ENCODE data around the gene MBD5.

MBD5 gene

GRCh38 chr2:148028781-148029180 lies 7.9 kb downstream of the MBD5 start:
- peaks cover 7% of the 10 kb centered on the region for H3K4me1 ChIP-seq (ENCODE audit: insufficient read depth, poor library complexity, severe bottlenecking)
- peaks cover 3% of the 10 kb centered on the region for H3K9me3 ChIP-seq (ENCODE audit: severe bottlenecking)
- H3K4me3 ChIP-seq (ENCODE audit: severe bottlenecking) = no peak overlapping the region
- ATAC-seq (ENCODE audit: low read depth) (no peak), DNase-seq (ENCODE audit: low spot score) (no peak)
- H3K27ac ChIP-seq (ENCODE audit: poor library complexity, severe bottlenecking) = no peak overlapping the region
- TF ChIP-seq, protein P1, sequence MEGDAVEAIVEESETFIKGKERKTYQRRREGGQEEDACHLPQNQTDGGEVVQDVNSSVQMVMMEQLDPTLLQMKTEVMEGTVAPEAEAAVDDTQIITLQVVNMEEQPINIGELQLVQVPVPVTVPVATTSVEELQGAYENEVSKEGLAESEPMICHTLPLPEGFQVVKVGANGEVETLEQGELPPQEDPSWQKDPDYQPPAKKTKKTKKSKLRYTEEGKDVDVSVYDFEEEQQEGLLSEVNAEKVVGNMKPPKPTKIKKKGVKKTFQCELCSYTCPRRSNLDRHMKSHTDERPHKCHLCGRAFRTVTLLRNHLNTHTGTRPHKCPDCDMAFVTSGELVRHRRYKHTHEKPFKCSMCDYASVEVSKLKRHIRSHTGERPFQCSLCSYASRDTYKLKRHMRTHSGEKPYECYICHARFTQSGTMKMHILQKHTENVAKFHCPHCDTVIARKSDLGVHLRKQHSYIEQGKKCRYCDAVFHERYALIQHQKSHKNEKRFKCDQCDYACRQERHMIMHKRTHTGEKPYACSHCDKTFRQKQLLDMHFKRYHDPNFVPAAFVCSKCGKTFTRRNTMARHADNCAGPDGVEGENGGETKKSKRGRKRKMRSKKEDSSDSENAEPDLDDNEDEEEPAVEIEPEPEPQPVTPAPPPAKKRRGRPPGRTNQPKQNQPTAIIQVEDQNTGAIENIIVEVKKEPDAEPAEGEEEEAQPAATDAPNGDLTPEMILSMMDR (IDR thresholded peaks at IDR 0.05; ENCODE audit: poor library complexity, severe bottlenecking) = no peak
- peaks cover 11% of the 10 kb centered on the region for H3K36me3 ChIP-seq (ENCODE audit: low read depth)
- no peaks in the 10 kb centered on the region for H3K27me3 ChIP-seq (ENCODE audit: insufficient read depth, poor library complexity, severe bottlenecking)

DNA sequence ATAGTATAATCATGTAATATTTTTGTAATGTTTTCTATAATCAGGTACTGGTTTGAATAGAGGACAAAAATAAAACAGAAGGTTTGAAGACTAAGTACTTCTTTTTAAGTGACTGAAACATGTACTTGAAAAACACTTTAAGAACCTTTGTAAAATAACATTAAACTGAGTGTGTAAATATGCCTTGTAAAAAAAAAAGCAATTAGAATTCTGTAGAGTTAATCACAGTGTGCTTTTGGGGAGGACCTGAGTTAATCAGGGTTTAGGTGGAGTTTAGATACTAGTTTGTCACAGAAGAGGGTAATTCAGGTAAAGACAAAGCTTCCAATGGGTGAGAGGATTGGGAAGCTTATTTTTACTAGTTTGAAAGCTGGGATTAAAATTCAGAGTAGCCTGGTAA lies 10.3 kb downstream of the MBD5 start:
- H3K4me3 ChIP-seq (ENCODE audit: severe bottlenecking) = no peak overlapping the region
- DNase-seq (ENCODE audit: low spot score) = no peak
- TF ChIP-seq, protein P1 (IDR thresholded peaks at IDR 0.05; ENCODE audit: poor library complexity, severe bottlenecking) = no peak
- peaks cover 3% of the 10 kb centered on the region for H3K9me3 ChIP-seq (ENCODE audit: severe bottlenecking)
- no peak overlapping the region for H3K27ac ChIP-seq (ENCODE audit: poor library complexity, severe bottlenecking)
- H3K36me3 ChIP-seq (ENCODE audit: low read depth) = no peaks in the 10 kb centered on the region; the same call in 1 of the 2 replicates
- H3K27me3 ChIP-seq (ENCODE audit: insufficient read depth, poor library complexity, severe bottlenecking) = no peaks in the 10 kb centered on the region
- ATAC-seq (ENCODE audit: low read depth) = no peak
- no peaks in the 10 kb centered on the region for H3K4me1 ChIP-seq (ENCODE audit: insufficient read depth, poor library complexity, severe bottlenecking)

GRCh38 chr2:148032215-148032614 lies 11.3 kb downstream of the MBD5 start:
- H3K27me3 ChIP-seq (ENCODE audit: insufficient read depth, poor library complexity, severe bottlenecking) = no peaks in the 10 kb centered on the region
- H3K36me3 ChIP-seq (ENCODE audit: low read depth) = no peaks in the 10 kb centered on the region; the same call in 1 of the 2 replicates
- TF ChIP-seq, protein P1 (IDR thresholded peaks at IDR 0.05; ENCODE audit: poor library complexity, severe bottlenecking) = no peak
- H3K9me3 ChIP-seq (ENCODE audit: severe bottlenecking) = peaks cover 3% of the 10 kb centered on the region
- no peak overlapping the region for H3K27ac ChIP-seq (ENCODE audit: poor library complexity, severe bottlenecking)
- DNase-seq (ENCODE audit: low spot score) (no peak), ATAC-seq (ENCODE audit: low read depth) (no peak)
- H3K4me1 ChIP-seq (ENCODE audit: insufficient read depth, poor library complexity, severe bottlenecking) = no peaks in the 10 kb centered on the region
- no peak overlapping the region for H3K4me3 ChIP-seq (ENCODE audit: severe bottlenecking)

DNA sequence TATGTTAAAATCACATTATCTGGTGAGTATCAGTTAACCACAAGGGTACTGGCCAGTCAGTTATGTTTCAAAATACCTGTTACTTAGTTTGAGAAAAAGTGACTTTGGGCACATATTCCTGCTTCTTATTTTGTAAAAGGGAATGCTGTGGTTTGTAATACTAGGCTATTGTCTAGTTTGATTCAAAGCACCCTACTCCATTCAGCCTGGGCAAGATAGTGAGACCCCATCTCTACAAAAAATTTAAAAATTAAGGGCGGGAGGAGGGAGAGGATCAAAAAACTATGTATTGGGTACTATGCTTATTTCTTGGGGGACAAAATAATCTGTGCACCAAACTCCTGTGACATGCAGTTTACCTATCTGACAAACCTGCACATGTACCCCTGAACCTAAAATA lies 18.9 kb downstream of the MBD5 start:
- Histone ChIP-seq H3K27me3 (ENCODE audit: insufficient read depth, poor library complexity, severe bottlenecking) (no peaks in the 10 kb centered on the region), H3K27ac (ENCODE audit: poor library complexity, severe bottlenecking) (no peak overlapping the region), H3K4me1 (ENCODE audit: insufficient read depth, poor library complexity, severe bottlenecking) (no peaks in the 10 kb centered on the region), H3K4me3 (ENCODE audit: severe bottlenecking) (no peak overlapping the region), H3K9me3 (ENCODE audit: severe bottlenecking) (no peaks in the 10 kb centered on the region), H3K36me3 (ENCODE audit: low read depth) (no peaks in the 10 kb centered on the region; the same call in 1 of the 2 replicates)
- ATAC-seq (ENCODE audit: low read depth) = no peak
- no peak for DNase-seq (ENCODE audit: low spot score)
- TF ChIP-seq, protein P1 (IDR thresholded peaks at IDR 0.05; ENCODE audit: poor library complexity, severe bottlenecking) = no peak

- TF ChIP-seq, protein P1 (IDR thresholded peaks at IDR 0.05; ENCODE audit: poor library complexity, severe bottlenecking) = no peak
- ATAC-seq (ENCODE audit: low read depth) = no peak
These were observed 21.3 kb downstream of the MBD5 start for GRCh38 chr2:148042219-148042618.

More at GRCh38 chr2:148042219-148042618, 21.3 kb downstream of the MBD5 start:
- H3K9me3 ChIP-seq (ENCODE audit: severe bottlenecking) = no peaks in the 10 kb centered on the region
- no peak overlapping the region for H3K27ac ChIP-seq (ENCODE audit: poor library complexity, severe bottlenecking)
- no peaks in the 10 kb centered on the region for H3K36me3 ChIP-seq (ENCODE audit: low read depth)
- no peaks in the 10 kb centered on the region for H3K27me3 ChIP-seq (ENCODE audit: insufficient read depth, poor library complexity, severe bottlenecking)
- DNase-seq (ENCODE audit: low spot score) = no peak
- no peak overlapping the region for H3K4me3 ChIP-seq (ENCODE audit: severe bottlenecking)
- H3K4me1 ChIP-seq (ENCODE audit: insufficient read depth, poor library complexity, severe bottlenecking) = no peaks in the 10 kb centered on the region

Data from RWPE2 (cell line).